HL-60 (cell line): ENCODE measurements around the gene ARL13B.

Experiments used
- POLR2AphosphoS5 ChIP-seq: IDR thresholded peaks from 2 replicates; pipeline ENCODE4 v1.6.1; 2012; ENCODE audit warnings: low read depth
- TF ChIP-seq, protein P1 (sequence below): IDR thresholded peaks from one replicate; pipeline ENCODE4 v1.5.1; 2011; ENCODE audit warnings: low read length, control low read depth, inconsistent platforms; ENCODE audit not compliant: insufficient read depth
- TF ChIP-seq, protein P2 (sequence below): IDR thresholded peaks from 2 replicates; pipeline ENCODE4 v1.6.1; 2012; ENCODE audit warnings: low read depth; ENCODE audit not compliant: insufficient replicate concordance

DNA sequence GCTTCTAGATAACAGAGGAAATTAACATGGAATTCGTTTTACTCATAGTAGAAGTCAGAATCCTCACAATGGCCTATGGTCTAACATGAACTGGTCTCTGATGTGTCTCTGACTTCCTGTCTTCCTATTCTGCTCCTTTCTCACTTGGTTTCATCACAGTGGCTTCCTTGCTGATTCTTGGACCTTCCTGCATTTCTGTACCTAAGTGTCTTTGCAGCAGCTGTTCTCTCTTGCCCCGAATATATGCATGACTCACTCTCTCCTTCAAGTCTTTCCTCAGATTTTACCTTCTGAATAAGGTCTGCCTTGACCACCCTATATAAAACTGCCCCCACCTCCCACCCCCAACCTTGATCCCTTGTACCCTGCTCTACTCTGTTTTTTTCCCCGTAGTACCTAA is 14.1 kb downstream of the ARL13B start:
- TF ChIP-seq, protein P1, sequence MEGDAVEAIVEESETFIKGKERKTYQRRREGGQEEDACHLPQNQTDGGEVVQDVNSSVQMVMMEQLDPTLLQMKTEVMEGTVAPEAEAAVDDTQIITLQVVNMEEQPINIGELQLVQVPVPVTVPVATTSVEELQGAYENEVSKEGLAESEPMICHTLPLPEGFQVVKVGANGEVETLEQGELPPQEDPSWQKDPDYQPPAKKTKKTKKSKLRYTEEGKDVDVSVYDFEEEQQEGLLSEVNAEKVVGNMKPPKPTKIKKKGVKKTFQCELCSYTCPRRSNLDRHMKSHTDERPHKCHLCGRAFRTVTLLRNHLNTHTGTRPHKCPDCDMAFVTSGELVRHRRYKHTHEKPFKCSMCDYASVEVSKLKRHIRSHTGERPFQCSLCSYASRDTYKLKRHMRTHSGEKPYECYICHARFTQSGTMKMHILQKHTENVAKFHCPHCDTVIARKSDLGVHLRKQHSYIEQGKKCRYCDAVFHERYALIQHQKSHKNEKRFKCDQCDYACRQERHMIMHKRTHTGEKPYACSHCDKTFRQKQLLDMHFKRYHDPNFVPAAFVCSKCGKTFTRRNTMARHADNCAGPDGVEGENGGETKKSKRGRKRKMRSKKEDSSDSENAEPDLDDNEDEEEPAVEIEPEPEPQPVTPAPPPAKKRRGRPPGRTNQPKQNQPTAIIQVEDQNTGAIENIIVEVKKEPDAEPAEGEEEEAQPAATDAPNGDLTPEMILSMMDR: no peak
- TF ChIP-seq POLR2AphosphoS5: no peak
- TF ChIP-seq, protein P2, sequence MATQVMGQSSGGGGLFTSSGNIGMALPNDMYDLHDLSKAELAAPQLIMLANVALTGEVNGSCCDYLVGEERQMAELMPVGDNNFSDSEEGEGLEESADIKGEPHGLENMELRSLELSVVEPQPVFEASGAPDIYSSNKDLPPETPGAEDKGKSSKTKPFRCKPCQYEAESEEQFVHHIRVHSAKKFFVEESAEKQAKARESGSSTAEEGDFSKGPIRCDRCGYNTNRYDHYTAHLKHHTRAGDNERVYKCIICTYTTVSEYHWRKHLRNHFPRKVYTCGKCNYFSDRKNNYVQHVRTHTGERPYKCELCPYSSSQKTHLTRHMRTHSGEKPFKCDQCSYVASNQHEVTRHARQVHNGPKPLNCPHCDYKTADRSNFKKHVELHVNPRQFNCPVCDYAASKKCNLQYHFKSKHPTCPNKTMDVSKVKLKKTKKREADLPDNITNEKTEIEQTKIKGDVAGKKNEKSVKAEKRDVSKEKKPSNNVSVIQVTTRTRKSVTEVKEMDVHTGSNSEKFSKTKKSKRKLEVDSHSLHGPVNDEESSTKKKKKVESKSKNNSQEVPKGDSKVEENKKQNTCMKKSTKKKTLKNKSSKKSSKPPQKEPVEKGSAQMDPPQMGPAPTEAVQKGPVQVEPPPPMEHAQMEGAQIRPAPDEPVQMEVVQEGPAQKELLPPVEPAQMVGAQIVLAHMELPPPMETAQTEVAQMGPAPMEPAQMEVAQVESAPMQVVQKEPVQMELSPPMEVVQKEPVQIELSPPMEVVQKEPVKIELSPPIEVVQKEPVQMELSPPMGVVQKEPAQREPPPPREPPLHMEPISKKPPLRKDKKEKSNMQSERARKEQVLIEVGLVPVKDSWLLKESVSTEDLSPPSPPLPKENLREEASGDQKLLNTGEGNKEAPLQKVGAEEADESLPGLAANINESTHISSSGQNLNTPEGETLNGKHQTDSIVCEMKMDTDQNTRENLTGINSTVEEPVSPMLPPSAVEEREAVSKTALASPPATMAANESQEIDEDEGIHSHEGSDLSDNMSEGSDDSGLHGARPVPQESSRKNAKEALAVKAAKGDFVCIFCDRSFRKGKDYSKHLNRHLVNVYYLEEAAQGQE: no peak
